IMR-90 (cell line): Measurements from ENCODE around the gene SVIL. TPM values are rescaled to one million over a fixed set of nuclear protein-coding genes. Genes with fewer than 3 reads are reported as not detected.
"Not testable (repeated sequence)": the region's sequence is repeated elsewhere in the genome, so short reads cannot be mapped to it uniquely, and the experiment has no call there.

Experiments
- ATAC-seq: fragments of 200-7000 bp; cut with Tn5 transposase; 2 replicates; pipeline ENCODE4 v1.9.1; 2020; ENCODE audit warnings: low read depth, mild to moderate bottlenecking, moderate library complexity
- BruUV-seq: library from RNA; stranded (reverse); fragments of 400-500 nt; replicated peaks from 2 replicates; lab custom pipeline; 2021; lab: Mats Ljungman, UMichigan
- CTCF ChIA-PET: fragments of 300-600 bp; formaldehyde crosslinking; extraction: SDS; loops from one replicate; lab custom pipeline; 2021; ENCODE audit warnings: antibody characterized with exemption; lab: Yijun Ruan, JAX
- POLR2A ChIA-PET: fragments of 300-600 bp; sonication (Branson Sonifier 250); formaldehyde crosslinking; loops from one replicate; lab custom pipeline; 2022; ENCODE audit warnings: antibody characterized with exemption; ENCODE audit not compliant: unreplicated experiment; lab: Charles Lee
- DNase-seq: peaks from one replicate; pipeline ENCODE4 v3.0.0; 2013
- H2AFZ ChIP-seq: replicated peaks from 2 replicates; pipeline ENCODE3; 2013; ENCODE audit warnings: low read length, mild to moderate bottlenecking; ENCODE audit not compliant: poor library complexity
- H2AK5ac ChIP-seq: 2 replicates; pipeline ENCODE4 v1.6.1; 2013; ENCODE audit warnings: low read depth, low read length, inconsistent platforms
- H2AK9ac ChIP-seq: replicated peaks from 2 replicates; pipeline ENCODE3; 2013; ENCODE audit warnings: mild to moderate bottlenecking, low read depth, low read length, moderate library complexity; ENCODE audit not compliant: poor library complexity
- H2BK120ac ChIP-seq: 2 replicates; pipeline ENCODE4 v1.6.1; 2013; ENCODE audit warnings: low read depth, low read length, inconsistent platforms
- H2BK15ac ChIP-seq: 3 replicates; pipeline ENCODE4 v1.6.1; 2013; ENCODE audit warnings: low read depth, low read length, inconsistent platforms
- H2BK20ac ChIP-seq: 2 replicates; pipeline ENCODE4 v1.6.1; 2013; ENCODE audit warnings: low read depth, mild to moderate bottlenecking, inconsistent platforms, low read length, moderate library complexity
- H2BK5ac ChIP-seq: 2 replicates; pipeline ENCODE4 v1.6.1; 2013; ENCODE audit warnings: mild to moderate bottlenecking, low read depth, low read length, inconsistent platforms; ENCODE audit not compliant: poor library complexity, severe bottlenecking
- H3K14ac ChIP-seq: replicated peaks from 2 replicates; pipeline ENCODE4 v1.6.1; 2013; ENCODE audit warnings: low read depth, low read length, inconsistent platforms
- H3K18ac ChIP-seq: 2 replicates; pipeline ENCODE4 v1.6.1; 2013; ENCODE audit warnings: low read depth, low read length, control low read depth
- H3K23ac ChIP-seq: 2 replicates; pipeline ENCODE4 v1.6.1; 2013; ENCODE audit warnings: low read depth, low read length, inconsistent platforms
- H3K27ac ChIP-seq: 2 replicates; pipeline ENCODE4 v1.5.1; 2013; ENCODE audit warnings: mild to moderate bottlenecking, control low read depth, low read length; ENCODE audit not compliant: insufficient read depth
- H3K27me3 ChIP-seq: 2 replicates; pipeline ENCODE4 v1.6.1; 2013; ENCODE audit warnings: low read length; ENCODE audit not compliant: control insufficient read depth, insufficient read depth
- H3K36me3 ChIP-seq: 2 replicates; pipeline ENCODE4 v1.6.1; 2013; ENCODE audit warnings: low read length, mixed read lengths; ENCODE audit not compliant: control insufficient read depth, insufficient read depth
- H3K4ac ChIP-seq: 2 replicates; pipeline ENCODE4 v1.6.1; 2013; ENCODE audit warnings: low read depth, low read length, inconsistent platforms
- H3K4me1 ChIP-seq: 2 replicates; pipeline ENCODE4 v1.6.1; 2013; ENCODE audit warnings: low read length, mixed read lengths; ENCODE audit not compliant: control insufficient read depth, insufficient read depth
- H3K4me2 ChIP-seq: 2 replicates; pipeline ENCODE4 v1.6.1; 2013; ENCODE audit warnings: low read depth, mild to moderate bottlenecking, control low read depth, low read length, moderate library complexity
- H3K4me3 ChIP-seq: 2 replicates; pipeline ENCODE4 v1.5.1; 2013; ENCODE audit warnings: low read depth, mild to moderate bottlenecking, control low read depth, low read length, moderate library complexity; ENCODE audit not compliant: insufficient read depth
- H3K56ac ChIP-seq: 2 replicates; pipeline ENCODE4 v1.6.1; 2013; ENCODE audit warnings: low read length, inconsistent platforms; ENCODE audit not compliant: insufficient read depth; ENCODE audit errors: extremely low read depth
- H3K79me1 ChIP-seq, 2 experiments: 2 replicates each; pipeline ENCODE4 v1.6.1; 2013; ENCODE audit warnings: low read length in 2 of 2, inconsistent platforms in 1 of 2, low read depth in 1 of 2
- H3K9ac ChIP-seq: 2 replicates; pipeline ENCODE4 v1.6.1; 2013; ENCODE audit warnings: low read depth, low read length, control low read depth
- H3K9me1 ChIP-seq: 2 replicates; pipeline ENCODE4 v1.6.1; 2013; ENCODE audit warnings: low read length, inconsistent platforms; ENCODE audit not compliant: insufficient read depth
- H3K9me3 ChIP-seq: 2 replicates; pipeline ENCODE4 v1.6.1; 2013; ENCODE audit warnings: low read length; ENCODE audit not compliant: control insufficient read depth, insufficient read depth
- H4K20me1 ChIP-seq: 2 replicates; pipeline ENCODE4 v1.6.1; 2013; ENCODE audit warnings: low read length, inconsistent platforms; ENCODE audit not compliant: insufficient read depth
- H4K5ac ChIP-seq: 2 replicates; pipeline ENCODE4 v1.6.1; 2013; ENCODE audit warnings: mild to moderate bottlenecking, low read depth, low read length, control low read depth
- H4K8ac ChIP-seq, 2 experiments: 2 replicates each; pipeline ENCODE4 v1.6.1; 2013; ENCODE audit warnings: low read depth in 2 of 2, low read length in 2 of 2, control low read depth in 1 of 2, inconsistent platforms in 1 of 2
- H4K91ac ChIP-seq: 2 replicates; pipeline ENCODE4 v1.6.1; 2013; ENCODE audit warnings: low read depth, low read length, inconsistent platforms; ENCODE audit not compliant: insufficient read depth
- WGBS, 2 experiments: methylation state at CpG; one replicate each; pipeline versions ENCODE4 v1.1.5 to v1.1.7; 2013; ENCODE audit warnings: missing lambda C conversion rate in 2 of 2; ENCODE audit not compliant: insufficient read length in 1 of 2; ENCODE audit errors: extremely low coverage in 2 of 2; 5-methylcytosine and 5-hydroxymethylcytosine counted together
- dilution Hi-C: fragments of 300-500 bp; cut with HindIII; formaldehyde crosslinking; loops from one replicate; pipeline ENCODE4 v1.14.3; 2018; ENCODE audit warnings: low sequenced_read_pairs; ENCODE audit not compliant: unreplicated experiment
- in situ Hi-C: fragments of 300-500 bp; cut with MboI; formaldehyde crosslinking; loops from 3 replicates; pipeline ENCODE4 v1.14.3; 2019; ENCODE audit warnings: low sequenced_read_pairs, inconsistent platforms, mixed read lengths
- intact Hi-C: fragments of 100-400 bp; cut with micrococcal nuclease; formaldehyde crosslinking; loops from 2 replicates; pipeline ENCODE4 v1.10.0; 2022
- polyA plus RNA-seq, 3 experiments: library from polyadenylated mRNA; depleted of rRNA; stranded (reverse); fragments of >200 nt; gene quantifications; 2 replicates each; pipeline ENCODE4 v1.2.3, GENCODE V29; 2012; ENCODE audit warnings: low replicate concordance in 1 of 3
- total RNA-seq: library from RNA; depleted of rRNA; stranded (reverse); fragments of >200 nt; gene quantifications from 2 replicates; pipeline ENCODE4 v1.2.3, GENCODE V29; 2012
- TF ChIP-seq, protein P1 (sequence below): conservative IDR thresholded peaks from 2 replicates; pipeline ENCODE4 v1.5.1; 2012; ENCODE audit warnings: mild to moderate bottlenecking, low read depth, low read length, improper control_type of control experiment

The SVIL gene
- total and polyA plus RNA-seq, 2 of the 4 experiments (the other 2 are of a cell fraction), result 11.5 to 11.6 TPM

DNA sequence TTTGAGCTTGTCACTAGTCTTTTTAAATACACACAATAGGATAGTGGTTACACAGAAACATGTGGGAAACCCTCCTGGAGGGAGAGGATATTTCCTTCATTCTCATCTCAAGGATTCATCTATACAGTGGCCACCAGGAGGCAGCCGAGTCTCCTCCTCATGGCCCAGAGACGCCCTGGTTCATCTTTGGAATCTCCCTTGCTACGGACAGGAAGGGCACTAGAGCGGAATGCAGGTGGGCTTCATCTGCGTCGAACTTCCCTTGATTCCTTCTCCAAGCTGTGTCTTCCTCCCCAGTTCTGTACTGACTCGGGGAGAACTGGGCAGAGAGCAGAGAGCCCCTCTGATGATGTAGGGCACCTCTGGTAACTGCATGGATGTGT lies 146.9 kb downstream of the SVIL start:
- H4K8ac ChIP-seq, H4K5ac ChIP-seq, H3K27me3 ChIP-seq, H2BK15ac ChIP-seq, dilution Hi-C loops, H2AFZ ChIP-seq, H3K4me2 ChIP-seq, CTCF ChIA-PET, intact Hi-C loops, H3K18ac ChIP-seq, H3K27ac ChIP-seq, H3K79me1 ChIP-seq, H2BK5ac ChIP-seq, H3K9ac ChIP-seq, in situ Hi-C loops, BruUV-seq, H2AK5ac ChIP-seq, H2BK120ac ChIP-seq, H3K4me1 ChIP-seq, H3K56ac ChIP-seq, H2BK20ac ChIP-seq, H3K23ac ChIP-seq, H3K4ac ChIP-seq, H3K9me3 ChIP-seq, H3K14ac ChIP-seq, H4K20me1 ChIP-seq, POLR2A ChIA-PET, H3K9me1 ChIP-seq, H3K4me3 ChIP-seq, DNase-seq, H2AK9ac ChIP-seq, H4K91ac ChIP-seq, ATAC-seq: not testable (repeated sequence)
- TF ChIP-seq, protein P1, sequence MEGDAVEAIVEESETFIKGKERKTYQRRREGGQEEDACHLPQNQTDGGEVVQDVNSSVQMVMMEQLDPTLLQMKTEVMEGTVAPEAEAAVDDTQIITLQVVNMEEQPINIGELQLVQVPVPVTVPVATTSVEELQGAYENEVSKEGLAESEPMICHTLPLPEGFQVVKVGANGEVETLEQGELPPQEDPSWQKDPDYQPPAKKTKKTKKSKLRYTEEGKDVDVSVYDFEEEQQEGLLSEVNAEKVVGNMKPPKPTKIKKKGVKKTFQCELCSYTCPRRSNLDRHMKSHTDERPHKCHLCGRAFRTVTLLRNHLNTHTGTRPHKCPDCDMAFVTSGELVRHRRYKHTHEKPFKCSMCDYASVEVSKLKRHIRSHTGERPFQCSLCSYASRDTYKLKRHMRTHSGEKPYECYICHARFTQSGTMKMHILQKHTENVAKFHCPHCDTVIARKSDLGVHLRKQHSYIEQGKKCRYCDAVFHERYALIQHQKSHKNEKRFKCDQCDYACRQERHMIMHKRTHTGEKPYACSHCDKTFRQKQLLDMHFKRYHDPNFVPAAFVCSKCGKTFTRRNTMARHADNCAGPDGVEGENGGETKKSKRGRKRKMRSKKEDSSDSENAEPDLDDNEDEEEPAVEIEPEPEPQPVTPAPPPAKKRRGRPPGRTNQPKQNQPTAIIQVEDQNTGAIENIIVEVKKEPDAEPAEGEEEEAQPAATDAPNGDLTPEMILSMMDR, result 0 out of 2 replicates have a peak, but pooled peaks have one; percentile 14
- WGBS, 2 experiments, result no CpG with 5 or more reads among the region's 7 CpGs
- H3K36me3 ChIP-seq, result peaks cover 38% of the 10 kb centered on the region

DNA sequence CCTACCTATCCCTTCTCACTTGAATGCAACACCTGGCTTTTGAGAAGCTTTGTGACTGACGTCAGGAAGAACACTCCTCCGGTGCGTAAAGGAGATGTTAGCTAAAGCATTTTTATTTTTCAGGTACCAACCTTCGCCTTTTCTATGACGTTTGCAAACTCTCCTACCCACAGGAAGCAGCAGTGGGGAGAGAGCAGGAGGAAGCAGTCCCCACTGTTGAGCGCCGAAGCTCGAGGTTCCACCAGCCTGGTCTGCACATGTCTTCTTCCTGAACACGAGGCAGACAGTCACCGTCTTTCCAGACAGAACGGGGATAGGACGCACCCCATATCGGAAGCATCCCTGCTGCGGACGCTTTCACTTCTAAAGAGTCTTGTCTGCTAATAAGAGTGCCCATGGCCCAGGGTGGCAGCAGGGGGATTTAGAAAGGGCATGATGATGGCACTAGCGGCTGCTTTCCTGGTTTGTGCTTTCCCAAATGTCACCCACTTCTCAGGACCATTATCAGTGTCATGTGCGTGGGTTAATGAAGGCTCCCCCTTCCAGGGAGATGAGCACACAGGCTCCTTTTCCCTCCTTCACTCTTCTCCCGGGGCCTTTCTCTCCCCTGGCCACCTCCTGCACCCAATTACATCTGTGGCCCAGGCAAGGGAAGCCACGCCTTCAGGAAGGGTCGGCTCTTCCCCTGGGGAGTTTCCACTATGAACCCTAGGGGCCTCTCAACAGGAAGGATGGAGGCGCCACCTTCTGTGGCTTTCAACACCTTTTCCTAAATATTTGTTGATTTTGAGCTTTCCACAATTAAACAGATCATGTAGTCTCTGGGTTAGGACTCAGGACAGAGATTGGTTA lies 147.5 kb downstream of the SVIL start:
- H3K4me3 ChIP-seq, ATAC-seq, H3K4me1 ChIP-seq, CTCF ChIA-PET, H2BK120ac ChIP-seq, H3K4ac ChIP-seq, H3K79me1 ChIP-seq, H2AK9ac ChIP-seq, H3K27ac ChIP-seq, dilution Hi-C loops, H4K20me1 ChIP-seq, H4K5ac ChIP-seq, intact Hi-C loops, H2BK15ac ChIP-seq, H3K23ac ChIP-seq, H2AK5ac ChIP-seq, H4K8ac ChIP-seq, BruUV-seq, in situ Hi-C loops, H3K9ac ChIP-seq, H3K4me2 ChIP-seq, H3K56ac ChIP-seq, H3K9me3 ChIP-seq, DNase-seq, H3K27me3 ChIP-seq, H3K9me1 ChIP-seq, H3K18ac ChIP-seq, H4K91ac ChIP-seq, H2AFZ ChIP-seq, H2BK20ac ChIP-seq, H2BK5ac ChIP-seq, POLR2A ChIA-PET, H3K14ac ChIP-seq: not testable (repeated sequence)
- no CpG with 5 or more reads among the region's 21 CpGs for WGBS, 2 experiments
- H3K36me3 ChIP-seq, result peaks cover 36% of the 10 kb centered on the region
